B cell (primary cell): ENCODE data around the gene MED25. TPM values are rescaled to one million over a fixed set of nuclear protein-coding genes. Genes with fewer than 3 reads are reported as not detected.
A peak's percentile ranks its signal among the peaks of the same experiment; 100 is the strongest.

Experiments
- ATAC-seq: fragments of 200-7000 bp; cut with Tn5 transposase; one replicate; pipeline ENCODE4 v1.10.0; 2021; ENCODE audit warnings: low read depth, mild to moderate bottlenecking, moderate number of reproducible peaks, moderate library complexity
- CTCF ChIA-PET: fragments of 350-600 bp; sonication (Branson Sonifier 250); formaldehyde crosslinking; loops from one replicate; lab custom pipeline; 2021; ENCODE audit warnings: antibody characterized with exemption, inconsistent platforms; lab: Charles Lee
- POLR2A ChIA-PET: fragments of 350-600 bp; sonication (Branson Sonifier 250); formaldehyde crosslinking; loops from one replicate; lab custom pipeline; 2021; ENCODE audit warnings: antibody characterized with exemption; lab: Charles Lee
- DNase-seq: peaks from one replicate; pipeline ENCODE4 v3.0.0; 2013
- H2AFZ ChIP-seq: 2 replicates; pipeline ENCODE4 v1.6.1; 2012; ENCODE audit warnings: mild to moderate bottlenecking, low read depth, low read length; ENCODE audit not compliant: insufficient read depth, poor library complexity, severe bottlenecking
- H3K27ac ChIP-seq, 2 donors: 1 replicate in 1 of 2; 2 replicates in 1 of 2; pipeline ENCODE4 v1.5.1; 2012 to 2013; ENCODE audit warnings: low read length in 2 of 2, mild to moderate bottlenecking in 2 of 2, moderate library complexity in 1 of 2
- H3K27me3 ChIP-seq, 4 experiments: fragments of 200-600 bp in 1 of 4; sonication (generic) in 1 of 4; replicated peaks in 1 of 4; 1 replicate in 2 of 4; 2 replicates in 2 of 4; pipeline versions ENCODE4 v1.6.1 to v1.7.0; 2013 to 2016; ENCODE audit warnings: low read length in 3 of 4, mild to moderate bottlenecking in 2 of 4, mixed read lengths in 1 of 4, moderate library complexity in 1 of 4; ENCODE audit not compliant: insufficient read depth in 4 of 4, control insufficient read depth in 3 of 4; ENCODE audit errors: control extremely low read depth in 1 of 4
- H3K36me3 ChIP-seq, 2 experiments: replicated peaks in 1 of 2; 1 replicate in 1 of 2; 2 replicates in 1 of 2; pipeline versions ENCODE4 v1.6.1 to v1.7.1; 2013; ENCODE audit warnings: low read length in 1 of 2; ENCODE audit not compliant: insufficient read depth in 2 of 2, control insufficient read depth in 1 of 2; ENCODE audit errors: control extremely low read depth in 1 of 2, extremely low read depth in 1 of 2
- H3K4me1 ChIP-seq, 2 donors: fragments of 200-600 bp in 1 of 2; sonication (generic) in 1 of 2; 1 replicate in 1 of 2; 2 replicates in 1 of 2; pipeline versions ENCODE4 v1.5.1 to v1.6.1; 2013 to 2017; ENCODE audit warnings: low read length in 2 of 2; ENCODE audit not compliant: control insufficient read depth in 2 of 2, insufficient read depth in 2 of 2
- H3K4me2 ChIP-seq: replicated peaks from 2 replicates; pipeline ENCODE3; 2012; ENCODE audit warnings: mild to moderate bottlenecking, low read depth, low read length; ENCODE audit not compliant: poor library complexity, severe bottlenecking
- H3K4me3 ChIP-seq, 5 experiments: fragments of 200-600 bp in 1 of 5; sonication (generic) in 1 of 5; 1 replicate in 3 of 5; 2 replicates in 2 of 5; pipeline versions ENCODE4 v1.5.1 to v1.7.0; 2011 to 2016; ENCODE audit warnings: low read length in 4 of 5, mild to moderate bottlenecking in 4 of 5, low read depth in 2 of 5, control low read depth in 1 of 5, moderate library complexity in 1 of 5; ENCODE audit not compliant: insufficient read depth in 1 of 5; ENCODE audit errors: control extremely low read depth in 1 of 5, extremely low read depth in 1 of 5
- H3K79me2 ChIP-seq: fragments of 200-600 bp; sonication (generic); one replicate; pipeline ENCODE4 v1.6.0; 2016; ENCODE audit warnings: low read length; ENCODE audit not compliant: control insufficient read depth, insufficient read depth
- H3K9ac ChIP-seq: fragments of 200-600 bp; sonication (generic); 2 replicates; pipeline ENCODE4 v1.6.1; 2017; ENCODE audit warnings: mild to moderate bottlenecking, low read length, moderate library complexity
- H3K9me3 ChIP-seq, 3 donors: one replicate each; pipeline versions ENCODE4 v1.6.1 to v1.7.1; 2013; ENCODE audit warnings: low read length in 2 of 3; ENCODE audit not compliant: control insufficient read depth in 2 of 3, insufficient read depth in 1 of 3; ENCODE audit errors: control extremely low read depth in 1 of 3
- H4K20me1 ChIP-seq: 2 replicates; pipeline ENCODE4 v1.6.0; 2012; ENCODE audit warnings: mild to moderate bottlenecking, low read length; ENCODE audit not compliant: insufficient read depth, control insufficient read depth, poor library complexity, severe bottlenecking
- H3K27ac Mint-ChIP-seq: one replicate; pipeline ENCODE4 v1.8.0; 2021; ENCODE audit warnings: mixed read lengths
- H3K27me3 Mint-ChIP-seq: one replicate; pipeline ENCODE4 v1.8.0; 2021; ENCODE audit warnings: mixed read lengths
- H3K4me1 Mint-ChIP-seq: one replicate; pipeline ENCODE4 v1.8.0; 2021; ENCODE audit warnings: mixed read lengths
- H3K4me3 Mint-ChIP-seq: one replicate; pipeline ENCODE4 v1.8.0; 2021; ENCODE audit warnings: mixed read lengths
- H3K9me3 Mint-ChIP-seq: one replicate; pipeline ENCODE4 v1.8.0; 2022; ENCODE audit warnings: mixed read lengths; ENCODE audit not compliant: insufficient read depth
- EZH2 ChIP-seq: IDR thresholded peaks from 2 replicates; pipeline ENCODE4 v1.6.1; 2012; ENCODE audit warnings: borderline replicate concordance, low read depth, mild to moderate bottlenecking, moderate library complexity, low read length; ENCODE audit not compliant: insufficient read depth, poor library complexity, severe bottlenecking
- WGBS: methylation state at CpG from one replicate; pipeline ENCODE4 v1.1.5; 2013; ENCODE audit warnings: missing lambda C conversion rate; ENCODE audit not compliant: insufficient coverage; 5-methylcytosine and 5-hydroxymethylcytosine counted together
- intact Hi-C: fragments of 100-400 bp; cut with micrococcal nuclease; formaldehyde crosslinking; loops from one replicate; pipeline ENCODE4 v1.10.0; 2022
- polyA plus RNA-seq: library from polyadenylated mRNA; depleted of rRNA; stranded (reverse); fragments of >200 nt; gene quantifications from 2 replicates; pipeline ENCODE4 v1.2.3, GENCODE V29; 2012
- total RNA-seq, 2 donors: library from RNA; stranded (reverse); fragments of 120-200 nt in 1 of 2; gene quantifications; 1 replicate in 1 of 2; 2 replicates in 1 of 2; pipeline versions ENCODE4 v1.2.3 to v1.2.4, GENCODE V29; 2013 to 2022
- TF ChIP-seq, protein P1 (sequence below): fragments of 200-600 bp; IDR thresholded peaks from one replicate; pipeline ENCODE4 v1.8.0; 2022; ENCODE audit warnings: antibody characterized with exemption, mild to moderate bottlenecking

MED25 gene
- total and polyA plus RNA-seq, 2 donors (not counting 1 experiment from before 2014, with no cell fraction given), result 93.0 to 126 TPM

DNA sequence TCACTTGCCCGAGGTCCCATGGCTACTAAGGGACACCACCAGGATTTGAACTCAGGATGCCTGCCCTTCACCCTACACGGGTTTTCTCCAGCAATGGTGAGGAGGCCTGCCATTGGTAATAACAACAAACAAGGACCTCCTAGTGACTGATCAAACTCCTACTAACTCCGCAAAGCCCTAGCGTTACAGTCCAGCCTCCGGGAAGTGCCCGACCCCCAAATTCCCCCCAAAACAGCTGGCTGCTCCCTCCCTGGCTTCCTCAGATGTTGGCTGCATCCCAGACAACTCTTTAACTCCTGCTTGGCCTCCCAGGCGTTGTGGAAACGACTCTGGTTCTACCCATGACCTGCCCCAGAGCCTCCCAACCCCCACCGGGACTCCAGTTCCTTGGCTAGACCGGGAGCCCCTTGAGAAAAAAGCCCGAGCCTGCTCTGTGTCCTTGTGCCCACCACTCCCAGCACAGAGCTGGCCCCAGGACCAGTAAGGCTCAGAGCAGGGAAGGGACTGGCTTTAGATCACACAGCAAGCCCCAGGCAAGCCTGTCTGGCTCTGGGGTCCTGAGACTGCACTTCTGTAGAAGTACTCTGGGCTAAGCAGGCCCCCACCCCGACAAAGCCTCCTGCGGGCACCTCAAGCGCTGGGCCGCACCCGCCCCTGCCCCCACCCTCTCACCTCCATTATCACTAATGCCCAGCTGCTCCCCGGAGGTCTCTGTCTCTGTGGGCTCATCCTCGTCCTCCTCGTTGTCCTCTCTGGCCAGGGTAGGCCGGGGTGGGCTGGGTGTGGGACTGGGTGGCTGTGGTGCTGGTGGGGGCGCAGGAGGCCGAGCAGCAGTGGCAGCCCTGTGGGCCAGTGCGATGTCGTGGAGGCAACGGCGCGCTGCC lies 54.4 kb downstream of the MED25 start:
- no peak for TF ChIP-seq EZH2
- TF ChIP-seq, protein P1, sequence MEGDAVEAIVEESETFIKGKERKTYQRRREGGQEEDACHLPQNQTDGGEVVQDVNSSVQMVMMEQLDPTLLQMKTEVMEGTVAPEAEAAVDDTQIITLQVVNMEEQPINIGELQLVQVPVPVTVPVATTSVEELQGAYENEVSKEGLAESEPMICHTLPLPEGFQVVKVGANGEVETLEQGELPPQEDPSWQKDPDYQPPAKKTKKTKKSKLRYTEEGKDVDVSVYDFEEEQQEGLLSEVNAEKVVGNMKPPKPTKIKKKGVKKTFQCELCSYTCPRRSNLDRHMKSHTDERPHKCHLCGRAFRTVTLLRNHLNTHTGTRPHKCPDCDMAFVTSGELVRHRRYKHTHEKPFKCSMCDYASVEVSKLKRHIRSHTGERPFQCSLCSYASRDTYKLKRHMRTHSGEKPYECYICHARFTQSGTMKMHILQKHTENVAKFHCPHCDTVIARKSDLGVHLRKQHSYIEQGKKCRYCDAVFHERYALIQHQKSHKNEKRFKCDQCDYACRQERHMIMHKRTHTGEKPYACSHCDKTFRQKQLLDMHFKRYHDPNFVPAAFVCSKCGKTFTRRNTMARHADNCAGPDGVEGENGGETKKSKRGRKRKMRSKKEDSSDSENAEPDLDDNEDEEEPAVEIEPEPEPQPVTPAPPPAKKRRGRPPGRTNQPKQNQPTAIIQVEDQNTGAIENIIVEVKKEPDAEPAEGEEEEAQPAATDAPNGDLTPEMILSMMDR, result no peak
- intact Hi-C loops, result no loop called here
- Mint-ChIP-seq H3K4me1 (peaks cover 28% of the 10 kb centered on the region), H3K27ac (no peak overlapping the region), H3K27me3 (no peaks in the 10 kb centered on the region), H3K4me3 (peak overlapping the region; percentile 62), H3K9me3 (no peaks in the 10 kb centered on the region)
- ChIA-PET CTCF (no interaction called here), POLR2A (interaction anchor here (0.5 to 0.6 kb wide), 2 partner anchors 56 to 64 kb away, joined by 3 to 4 read pairs; no protein-coding TSS in a partner anchor)
- Histone ChIP-seq H3K79me2 (peaks cover 27% of the 10 kb centered on the region), H3K4me1 (peaks cover 27 to 38% of the 10 kb centered on the region in 2 donors), H3K36me3 (peaks cover 0 to 3% of the 10 kb centered on the region in 2 experiments), H2AFZ (no peak overlapping the region), H3K4me3 (no peak overlapping the region), H3K27ac (no peak overlapping the region), H3K27me3 (no peaks in the 10 kb centered on the region), H4K20me1 (no peaks in the 10 kb centered on the region), H3K4me2 (no peak overlapping the region), H3K9me3 (peaks cover 0 to 18% (median 0%) of the 10 kb centered on the region in 3 donors), H3K9ac (no peak overlapping the region)
- DNase-seq, result no peak
- WGBS, result 94% methylated on average over 16 of the region's 27 CpGs
- no peak for ATAC-seq

DNA sequence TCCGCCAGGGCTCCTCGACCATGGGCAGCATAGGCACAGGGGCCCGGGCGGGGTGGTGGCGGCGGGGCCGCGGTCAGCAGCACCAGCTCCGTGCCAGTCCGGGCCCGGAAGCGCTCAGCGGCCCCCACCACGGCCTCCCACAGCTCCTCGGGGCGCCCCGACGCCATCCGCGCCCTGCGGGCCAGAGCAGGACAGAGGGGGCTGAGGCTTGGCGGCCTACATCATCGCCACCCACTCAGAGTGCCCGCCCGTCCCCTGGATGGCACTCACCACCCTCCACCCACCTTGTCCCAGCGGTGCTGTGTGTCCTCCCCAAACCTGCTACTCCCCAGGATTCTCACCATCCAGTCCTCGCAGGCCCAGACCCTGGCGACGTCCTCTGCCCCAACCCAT lies 55.0 kb downstream of the MED25 start:
- peaks cover 30% of the 10 kb centered on the region for H3K79me2 ChIP-seq
- intact Hi-C loops, result no loop called here
- peaks cover 28 to 33% of the 10 kb centered on the region in 2 donors for H3K4me1 ChIP-seq
- no peak overlapping the region for H3K27ac ChIP-seq
- peaks cover 2% of the 10 kb centered on the region for H4K20me1 ChIP-seq
- ChIA-PET CTCF (no interaction called here), POLR2A (no interaction called here)
- no peak overlapping the region for H3K4me3 Mint-ChIP-seq
- peaks cover 27% of the 10 kb centered on the region for H3K4me1 Mint-ChIP-seq
- peaks cover 0 to 11% (median 0%) of the 10 kb centered on the region in 3 donors for H3K9me3 ChIP-seq
- H3K27ac Mint-ChIP-seq, result no peak overlapping the region
- no peaks in the 10 kb centered on the region for H3K27me3 ChIP-seq
- 94% methylated on average over 24 of the region's 29 CpGs for WGBS
- ATAC-seq (no peak), DNase-seq (no peak)
- H3K4me2 ChIP-seq, result no peak overlapping the region
- no peaks in the 10 kb centered on the region for H3K9me3 Mint-ChIP-seq
- H3K27me3 Mint-ChIP-seq, result no peaks in the 10 kb centered on the region
- TF ChIP-seq EZH2, result no peak
- TF ChIP-seq, protein P1, result no peak
- no peak overlapping the region for H2AFZ ChIP-seq
- peaks cover 0 to 3% of the 10 kb centered on the region in 2 experiments for H3K36me3 ChIP-seq
- no peak overlapping the region for H3K4me3 ChIP-seq
- H3K9ac ChIP-seq, result no peak overlapping the region
